Measurements from ENCODE around the gene NOS1AP. TPM values are rescaled to one million over a fixed set of nuclear protein-coding genes. Genes with fewer than 3 reads are reported as not detected.

NOS1AP gene
- total and polyA plus RNA-seq, 9 of the 15 experiments (the other 6 are each of a cell fraction or from before 2014, with no cell fraction given), result 0.07 to 1.5 (median 0.22) TPM

DNA sequence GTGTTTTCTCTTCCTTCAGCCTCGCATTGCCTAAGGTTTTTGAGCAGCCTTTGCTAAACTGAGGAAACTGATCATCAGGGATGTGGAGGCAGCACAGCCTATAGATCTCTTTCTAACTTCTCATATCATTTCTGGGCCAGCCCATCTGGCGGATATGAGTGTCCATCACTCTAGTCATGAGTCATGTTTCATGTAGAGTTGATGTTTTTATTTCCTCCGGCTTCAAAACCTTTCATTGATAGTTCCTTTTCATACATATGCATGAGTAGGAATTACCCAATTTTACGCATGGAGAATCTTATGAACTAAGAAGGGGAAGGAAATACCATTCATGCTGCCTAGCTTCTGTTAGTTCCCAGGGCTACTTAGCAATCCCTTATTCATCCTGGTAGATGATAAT is 240.8 kb downstream of the NOS1AP start:
- CTCF ChIA-PET (ENCODE audit: low intra/inter-chr PET ratio), result no interaction called here
- no peak overlapping the region for H3K27ac ChIP-seq (ENCODE audit: extremely low read depth, low read depth, low read length)
- in situ Hi-C loops (cut with MboI), result no loop called here
- H3K9me1 ChIP-seq (ENCODE audit: control insufficient read depth, insufficient read depth, low read length), result no peaks in the 10 kb centered on the region
- 0 out of 2 replicates have a peak, but pooled peaks cover 2% of the 10 kb centered on the region for H3K9me3 ChIP-seq (replicated peaks; ENCODE audit: control insufficient read depth, insufficient read depth, low read depth, low read length)
- H3K4me2 ChIP-seq (ENCODE audit: insufficient read depth, low read length), result no peak overlapping the region
- peak in 1 of 4 experiments; percentile 8 for DNase-seq (ENCODE audit: extremely low read depth in 1 of 4, low spot score in 3 of 4)
- no peak overlapping the region for H3K9ac ChIP-seq (ENCODE audit: insufficient read depth in 1 of 2, low read depth in 2 of 2, low read length in 2 of 2)
- no TSS peak for BruUV-seq (replicated peaks)
- no peak overlapping the region for H2AFZ ChIP-seq (ENCODE audit: low read depth, low read length)
- H3K4me1 ChIP-seq (replicated peaks in 1 of 2; ENCODE audit: control insufficient read depth in 2 of 2, insufficient read depth in 2 of 2, low read length in 2 of 2), result peaks cover 0 to 5% of the 10 kb centered on the region in 2 experiments; a peak in 1 of 5 replicates
- ATAC-seq, result no peak
- 2% methylated on average over 4 of the region's 4 CpGs for WGBS (ENCODE audit: insufficient coverage, low coverage, missing lambda C conversion rate)
- no peaks in the 10 kb centered on the region for H3K36me3 ChIP-seq (ENCODE audit: control insufficient read depth, insufficient read depth, low read length)
- H3K27me3 ChIP-seq (ENCODE audit: control insufficient read depth in 2 of 2, insufficient read depth in 2 of 2, low read length in 2 of 2), result peaks cover 0 to 4% of the 10 kb centered on the region in 2 experiments; a peak in 2 of 5 replicates
- H3K4me3 ChIP-seq, result no peak overlapping the region
- no peaks in the 10 kb centered on the region for H4K20me1 ChIP-seq (replicated peaks; ENCODE audit: control insufficient read depth, insufficient read depth, low read length)
- H3K79me2 ChIP-seq (ENCODE audit: control insufficient read depth, insufficient read depth, low read length), result no peaks in the 10 kb centered on the region
- POLR2A ChIA-PET, result no interaction called here
- intact Hi-C loops (cut with micrococcal nuclease), result no loop called here
- FAIRE-seq, result no peak
- no peak for TF ChIP-seq NCOR1 (IDR thresholded peaks at IDR 0.05)
- no peak for TF ChIP-seq CEBPG (CRISPR knock-in tag; IDR thresholded peaks at IDR 0.05)
- peak in 1 of 2 experiments; percentile 38; a peak in 1 of 4 replicates for TF ChIP-seq CEBPG (tag; conservative IDR thresholded peaks at IDR 0.05 in 1 of 2, IDR thresholded peaks at IDR 0.05 in 1 of 2)
- TF ChIP-seq SRSF9 (IDR thresholded peaks at IDR 0.05; ENCODE audit: borderline replicate concordance, low read depth, low read length), result no peak
- no peak for TF ChIP-seq TAF1 (IDR thresholded peaks at IDR 0.05; ENCODE audit: control insufficient read depth, extremely low read depth, insufficient read depth, low read length, severe bottlenecking)
- TF ChIP-seq, protein P1, sequence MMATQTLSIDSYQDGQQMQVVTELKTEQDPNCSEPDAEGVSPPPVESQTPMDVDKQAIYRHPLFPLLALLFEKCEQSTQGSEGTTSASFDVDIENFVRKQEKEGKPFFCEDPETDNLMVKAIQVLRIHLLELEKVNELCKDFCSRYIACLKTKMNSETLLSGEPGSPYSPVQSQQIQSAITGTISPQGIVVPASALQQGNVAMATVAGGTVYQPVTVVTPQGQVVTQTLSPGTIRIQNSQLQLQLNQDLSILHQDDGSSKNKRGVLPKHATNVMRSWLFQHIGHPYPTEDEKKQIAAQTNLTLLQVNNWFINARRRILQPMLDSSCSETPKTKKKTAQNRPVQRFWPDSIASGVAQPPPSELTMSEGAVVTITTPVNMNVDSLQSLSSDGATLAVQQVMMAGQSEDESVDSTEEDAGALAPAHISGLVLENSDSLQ (IDR thresholded peaks at IDR 0.05), result peak; percentile 36; the same call in 1 of the 2 replicates
- TF ChIP-seq ZNF76 (CRISPR knock-in tag; IDR thresholded peaks at IDR 0.05; ENCODE audit: borderline replicate concordance), result no peak
- TF ChIP-seq, protein P2, sequence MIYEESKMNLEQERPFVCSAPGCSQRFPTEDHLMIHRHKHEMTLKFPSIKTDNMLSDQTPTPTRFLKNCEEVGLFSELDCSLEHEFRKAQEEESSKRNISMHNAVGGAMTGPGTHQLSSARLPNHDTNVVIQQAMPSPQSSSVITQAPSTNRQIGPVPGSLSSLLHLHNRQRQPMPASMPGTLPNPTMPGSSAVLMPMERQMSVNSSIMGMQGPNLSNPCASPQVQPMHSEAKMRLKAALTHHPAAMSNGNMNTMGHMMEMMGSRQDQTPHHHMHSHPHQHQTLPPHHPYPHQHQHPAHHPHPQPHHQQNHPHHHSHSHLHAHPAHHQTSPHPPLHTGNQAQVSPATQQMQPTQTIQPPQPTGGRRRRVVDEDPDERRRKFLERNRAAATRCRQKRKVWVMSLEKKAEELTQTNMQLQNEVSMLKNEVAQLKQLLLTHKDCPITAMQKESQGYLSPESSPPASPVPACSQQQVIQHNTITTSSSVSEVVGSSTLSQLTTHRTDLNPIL (CRISPR knock-in tag; IDR thresholded peaks at IDR 0.05), result no peak
- no peak for TF ChIP-seq POLR2G (IDR thresholded peaks at IDR 0.05; ENCODE audit: low read depth, low read length)
- TF ChIP-seq HDAC8 (tag; IDR thresholded peaks at IDR 0.05), result no peak
- TF ChIP-seq, protein P3, sequence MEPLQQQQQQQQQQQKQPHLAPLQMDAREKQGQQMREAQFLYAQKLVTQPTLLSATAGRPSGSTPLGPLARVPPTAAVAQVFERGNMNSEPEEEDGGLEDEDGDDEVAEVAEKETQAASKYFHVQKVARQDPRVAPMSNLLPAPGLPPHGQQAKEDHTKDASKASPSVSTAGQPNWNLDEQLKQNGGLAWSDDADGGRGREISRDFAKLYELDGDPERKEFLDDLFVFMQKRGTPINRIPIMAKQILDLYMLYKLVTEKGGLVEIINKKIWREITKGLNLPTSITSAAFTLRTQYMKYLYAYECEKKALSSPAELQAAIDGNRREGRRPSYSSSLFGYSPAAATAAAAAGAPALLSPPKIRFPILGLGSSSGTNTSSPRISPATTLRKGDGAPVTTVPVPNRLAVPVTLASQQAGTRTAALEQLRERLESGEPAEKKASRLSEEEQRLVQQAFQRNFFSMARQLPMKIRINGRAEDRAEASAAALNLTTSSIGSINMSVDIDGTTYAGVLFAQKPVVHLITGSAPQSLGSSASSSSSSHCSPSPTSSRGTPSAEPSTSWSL (CRISPR knock-in tag; IDR thresholded peaks at IDR 0.05; ENCODE audit: borderline replicate concordance), result no peak
- no peak for TF ChIP-seq CAMTA2 (CRISPR knock-in tag; conservative IDR thresholded peaks at IDR 0.05)
- TF ChIP-seq, protein P4, sequence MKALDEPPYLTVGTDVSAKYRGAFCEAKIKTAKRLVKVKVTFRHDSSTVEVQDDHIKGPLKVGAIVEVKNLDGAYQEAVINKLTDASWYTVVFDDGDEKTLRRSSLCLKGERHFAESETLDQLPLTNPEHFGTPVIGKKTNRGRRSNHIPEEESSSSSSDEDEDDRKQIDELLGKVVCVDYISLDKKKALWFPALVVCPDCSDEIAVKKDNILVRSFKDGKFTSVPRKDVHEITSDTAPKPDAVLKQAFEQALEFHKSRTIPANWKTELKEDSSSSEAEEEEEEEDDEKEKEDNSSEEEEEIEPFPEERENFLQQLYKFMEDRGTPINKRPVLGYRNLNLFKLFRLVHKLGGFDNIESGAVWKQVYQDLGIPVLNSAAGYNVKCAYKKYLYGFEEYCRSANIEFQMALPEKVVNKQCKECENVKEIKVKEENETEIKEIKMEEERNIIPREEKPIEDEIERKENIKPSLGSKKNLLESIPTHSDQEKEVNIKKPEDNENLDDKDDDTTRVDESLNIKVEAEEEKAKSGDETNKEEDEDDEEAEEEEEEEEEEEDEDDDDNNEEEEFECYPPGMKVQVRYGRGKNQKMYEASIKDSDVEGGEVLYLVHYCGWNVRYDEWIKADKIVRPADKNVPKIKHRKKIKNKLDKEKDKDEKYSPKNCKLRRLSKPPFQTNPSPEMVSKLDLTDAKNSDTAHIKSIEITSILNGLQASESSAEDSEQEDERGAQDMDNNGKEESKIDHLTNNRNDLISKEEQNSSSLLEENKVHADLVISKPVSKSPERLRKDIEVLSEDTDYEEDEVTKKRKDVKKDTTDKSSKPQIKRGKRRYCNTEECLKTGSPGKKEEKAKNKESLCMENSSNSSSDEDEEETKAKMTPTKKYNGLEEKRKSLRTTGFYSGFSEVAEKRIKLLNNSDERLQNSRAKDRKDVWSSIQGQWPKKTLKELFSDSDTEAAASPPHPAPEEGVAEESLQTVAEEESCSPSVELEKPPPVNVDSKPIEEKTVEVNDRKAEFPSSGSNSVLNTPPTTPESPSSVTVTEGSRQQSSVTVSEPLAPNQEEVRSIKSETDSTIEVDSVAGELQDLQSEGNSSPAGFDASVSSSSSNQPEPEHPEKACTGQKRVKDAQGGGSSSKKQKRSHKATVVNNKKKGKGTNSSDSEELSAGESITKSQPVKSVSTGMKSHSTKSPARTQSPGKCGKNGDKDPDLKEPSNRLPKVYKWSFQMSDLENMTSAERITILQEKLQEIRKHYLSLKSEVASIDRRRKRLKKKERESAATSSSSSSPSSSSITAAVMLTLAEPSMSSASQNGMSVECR (CRISPR knock-in tag; IDR thresholded peaks at IDR 0.05), result no peak
